T1000 (cell line): Measurements from ENCODE around the gene KLHL36.
A peak's percentile ranks its signal among the peaks of the same experiment; 100 is the strongest.

Experiments
- DNase-seq: peaks from one replicate; lab custom pipeline; 2025; ENCODE audit warnings: mixed read lengths; lab: John Stamatoyannopoulos, UW

Gene KLHL36

DNA sequence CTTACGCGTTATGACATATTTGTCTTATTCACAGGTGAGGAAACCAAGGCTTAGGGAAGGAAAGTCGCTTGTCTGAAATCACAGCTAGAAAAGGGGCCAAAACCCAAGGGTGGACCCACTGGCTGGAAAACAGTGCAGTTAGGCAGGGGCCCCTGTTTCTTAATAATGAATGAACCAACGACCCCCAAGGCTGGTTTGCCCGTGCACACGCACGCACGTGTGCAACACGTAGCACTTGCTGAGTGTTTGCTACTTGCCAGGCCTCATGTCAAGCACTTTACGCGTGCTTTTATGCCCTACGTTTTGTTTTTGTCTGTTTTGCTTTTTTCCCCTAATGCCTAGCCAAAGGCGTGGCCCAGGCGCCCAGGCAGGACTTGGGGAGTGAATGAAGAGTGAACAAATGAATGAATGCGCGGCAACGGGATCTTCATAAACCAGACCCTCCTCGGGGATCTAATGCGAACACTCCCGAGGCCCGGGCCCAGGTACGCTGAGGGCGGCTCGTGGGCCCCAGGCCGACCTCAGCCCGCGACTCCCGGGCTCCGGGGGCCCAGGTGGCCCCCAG is 50.9 kb downstream of the KLHL36 start:
- no peak for DNase-seq

- peak; percentile 74 for DNase-seq
These were observed 51.6 kb downstream of the KLHL36 start, which contains the start of gene USP10 for GRCh38 chr16:84699712-84700445. Gene USP10 (plus strand): TSS chr16:84700000. CDS start chr16:84700091, 91 bp downstream.

- no peak for DNase-seq
These were observed 52.4 kb downstream of the KLHL36 start for GRCh38 chr16:84700446-84701300.

DNA sequence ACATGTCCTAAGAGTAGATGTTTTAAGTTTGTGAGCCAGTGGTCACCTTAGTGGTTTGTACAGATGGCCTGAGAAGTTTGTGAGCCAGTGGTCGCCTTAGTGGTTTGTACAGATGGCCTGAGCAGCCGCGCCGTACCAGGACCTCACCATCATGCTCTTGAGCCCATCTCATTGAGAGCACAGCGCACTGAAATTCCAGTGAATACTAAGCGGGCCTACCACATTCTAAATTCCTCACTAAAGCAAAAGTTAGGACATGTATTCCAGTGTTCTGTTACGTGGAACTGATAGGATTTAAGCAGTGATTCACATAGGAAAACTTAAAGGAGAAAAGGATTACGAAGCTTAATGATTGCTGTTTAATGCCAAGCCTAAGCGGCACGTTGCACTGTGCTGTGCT is 55.4 kb downstream of the KLHL36 start:
- no peak for DNase-seq

- DNase-seq, result no peak
These were observed 55.9 kb downstream of the KLHL36 start for GRCh38 chr16:84704253-84704652.

- DNase-seq, result no peak
These were observed 58.5 kb downstream of the KLHL36 start for GRCh38 chr16:84706856-84707255.

- no peak for DNase-seq
These were observed 61.3 kb downstream of the KLHL36 start for GRCh38 chr16:84709609-84710008.

DNA sequence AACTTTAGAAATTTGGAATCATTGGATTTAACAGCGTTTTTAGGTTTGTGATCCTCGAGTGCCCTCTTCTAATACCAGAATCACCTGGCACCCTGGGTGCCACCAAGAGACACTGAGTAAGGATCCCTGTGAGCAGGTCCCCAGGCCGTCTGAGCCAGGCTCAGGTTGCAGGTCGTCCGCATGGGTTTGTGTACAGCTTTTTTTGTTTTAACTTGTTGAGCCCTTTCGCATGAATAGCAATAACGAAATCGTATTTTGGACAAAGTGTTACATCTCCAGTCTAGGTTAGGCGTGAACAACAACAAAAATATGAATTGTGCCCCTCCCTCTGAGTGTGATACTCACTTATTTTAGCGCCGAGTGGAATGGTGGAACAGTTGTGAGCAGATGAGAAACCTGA is 62.4 kb downstream of the KLHL36 start:
- no peak for DNase-seq
